LNCaP clone FGC (cell line): ENCODE measurements around the gene KLF16.

Experiments used
- DNase-seq: peaks from one replicate; pipeline ENCODE4 v3.0.0-alpha.2; 2011; ENCODE audit warnings: low read depth
- H3K4me3 ChIP-seq: 2 replicates; pipeline ENCODE4 v1.5.1; 2011; ENCODE audit warnings: mild to moderate bottlenecking, low read depth, low read length, control low read depth
- CTCF ChIP-seq: IDR thresholded peaks from 2 replicates; pipeline ENCODE4 v1.5.1; 2012; ENCODE audit warnings: mild to moderate bottlenecking; ENCODE audit not compliant: control insufficient read depth, insufficient read depth; ENCODE audit errors: extremely low read depth

The KLF16 gene

GRCh38 chr19:1850809-1851653 lies 12.3 kb downstream of the KLF16 start:
- no peak overlapping the region for H3K4me3 ChIP-seq
- DNase-seq, result no peak
- TF ChIP-seq CTCF, result peak; percentile 27; the same call in 1 of the 2 replicates

- no peak for TF ChIP-seq CTCF
- no peak overlapping the region for H3K4me3 ChIP-seq
- no peak for DNase-seq
Observed at GRCh38 chr19:1849886-1850398, 13.4 kb downstream of the KLF16 start.

DNA sequence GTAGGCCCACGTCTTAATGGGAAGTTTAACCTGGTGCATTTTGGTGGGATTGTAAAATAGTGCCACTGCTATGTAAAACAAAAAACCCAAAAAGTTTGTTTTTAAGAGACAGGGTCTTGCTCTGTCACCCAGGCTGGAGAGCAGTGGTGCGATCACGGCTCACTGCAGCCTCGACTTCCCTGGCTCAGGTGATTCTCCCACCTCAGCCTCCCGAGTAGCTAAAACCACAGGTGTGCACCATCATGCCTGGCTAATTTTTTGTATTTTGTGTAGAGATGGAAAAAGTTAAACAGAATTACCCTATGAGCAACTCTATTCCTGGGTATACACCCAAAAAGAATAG lies 14.3 kb downstream of the KLF16 start:
- no peak for TF ChIP-seq CTCF
- no peak for DNase-seq
- H3K4me3 ChIP-seq, result no peak overlapping the region

- peak within 1 kb of the TSS; percentile 98 for H3K4me3 ChIP-seq
- peak; percentile 93 for TF ChIP-seq CTCF
- peak; percentile 84 for DNase-seq
Observed at GRCh38 chr19:1848399-1849131, 14.8 kb downstream of the KLF16 start, which contains the start of gene REXO1. TSS of gene REXO1 (minus strand) at chr19:1848483. CDS start at chr19:1848358, 125 bp downstream.

GRCh38 chr19:1847684-1848398 lies 15.5 kb downstream of the KLF16 start:
- no peak for DNase-seq

More at GRCh38 chr19:1847684-1848398, 15.5 kb downstream of the KLF16 start:
- TF ChIP-seq CTCF, result no peak
- peak overlapping the region; percentile 98 for H3K4me3 ChIP-seq
